Esophagus muscularis mucosa (tissue), 4 donors: ENCODE data around the gene STK17A. TPM values are rescaled to one million over a fixed set of nuclear protein-coding genes. Genes with fewer than 3 reads are reported as not detected.

ENCODE experiments used
- DNase-seq: peaks from one replicate; pipeline ENCODE4 v3.0.0-alpha.2; 2017; ENCODE audit errors: extremely low spot score
- H3K27ac ChIP-seq, 4 donors: fragments of 200-600 bp; sonication (generic); replicated peaks in 1 of 4; 1 replicate in 3 of 4; 2 replicates in 1 of 4; pipeline ENCODE4 v1.5.1; 2016 to 2019; ENCODE audit warnings: mild to moderate bottlenecking in 1 of 4
- H3K27me3 ChIP-seq, 4 donors: fragments of 200-600 bp; sonication (generic); one replicate each; pipeline versions ENCODE4 v1.5.1 to v1.6.0; 2016 to 2019
- H3K36me3 ChIP-seq, 4 donors: fragments of 200-600 bp; sonication (generic); one replicate each; pipeline ENCODE4 v1.5.1; 2016 to 2019
- H3K4me1 ChIP-seq, 4 donors: fragments of 200-600 bp; sonication (generic); one replicate each; pipeline ENCODE4 v1.5.1; 2016 to 2019
- H3K4me3 ChIP-seq, 4 donors: fragments of 200-600 bp; sonication (generic); 1 replicate in 2 of 4; 2 replicates in 2 of 4; pipeline ENCODE4 v1.5.1; 2016 to 2019; ENCODE audit warnings: mild to moderate bottlenecking in 4 of 4, moderate library complexity in 1 of 4
- H3K9me3 ChIP-seq, 4 donors: fragments of 200-600 bp; sonication (generic); 1 replicate in 3 of 4; 2 replicates in 1 of 4; pipeline ENCODE4 v1.5.1; 2016 to 2019
- POLR2A ChIP-seq: fragments of 450-650 bp; IDR thresholded peaks from one replicate; pipeline ENCODE4 v1.6.1; 2017; ENCODE audit warnings: antibody characterized with exemption, moderate library complexity, mild to moderate bottlenecking, low read depth
- WGBS: methylation state at CpG from one replicate; pipeline ENCODE4 v1.1.5; 2018; 5-methylcytosine and 5-hydroxymethylcytosine counted together
- intact Hi-C: fragments of 100-400 bp; cut with DNase I; formaldehyde crosslinking; loops from one replicate; pipeline ENCODE4 v1.15.1; 2023
- total RNA-seq, 4 donors: library from RNA; depleted of rRNA; stranded (reverse); fragments of >200 nt; gene quantifications; one replicate each; pipeline versions ENCODE4 v1.1.0 to v1.2.1, GENCODE V29; 2016

STK17A gene
- total RNA-seq, 4 donors from 2014 or later, result 19.5 to 33.3 (median 24.6) TPM

GRCh38 chr7:43674559-43675436 lies 91.9 kb downstream of the STK17A start:
- no peaks in the 10 kb centered on the region for H3K9me3 ChIP-seq
- no peak for DNase-seq
- H3K4me3 ChIP-seq, result no peak overlapping the region
- no peak for TF ChIP-seq POLR2A
- 47% methylated on average over 4 of the region's 4 CpGs for WGBS
- H3K4me1 ChIP-seq, result peaks cover 19 to 34% (median 25%) of the 10 kb centered on the region in 4 donors
- intact Hi-C loops, result no loop called here
- no peaks in the 10 kb centered on the region for H3K36me3 ChIP-seq
- no peaks in the 10 kb centered on the region for H3K27me3 ChIP-seq
- no peak overlapping the region for H3K27ac ChIP-seq

Other genes with a start within 250 kb of the STK17A start
- 10 to 100 TPM; 26.1 to 49.0 (median 30.9) TPM for gene COA1, start 146.4 kb downstream of the STK17A start, total RNA-seq
- 100 to 1,000 TPM in 1 of 4 donors, 10 to 100 TPM in 3; 84.8 to 102 (median 92.8) TPM for gene BLVRA, start 175.6 kb downstream of the STK17A start, total RNA-seq